ENCODE results near the gene VAMP5. TPM values are rescaled to one million over a fixed set of nuclear protein-coding genes. Genes with fewer than 3 reads are reported as not detected.

VAMP5 gene
- total RNA-seq, 1 donor from 2014 or later = 1.8 TPM

DNA sequence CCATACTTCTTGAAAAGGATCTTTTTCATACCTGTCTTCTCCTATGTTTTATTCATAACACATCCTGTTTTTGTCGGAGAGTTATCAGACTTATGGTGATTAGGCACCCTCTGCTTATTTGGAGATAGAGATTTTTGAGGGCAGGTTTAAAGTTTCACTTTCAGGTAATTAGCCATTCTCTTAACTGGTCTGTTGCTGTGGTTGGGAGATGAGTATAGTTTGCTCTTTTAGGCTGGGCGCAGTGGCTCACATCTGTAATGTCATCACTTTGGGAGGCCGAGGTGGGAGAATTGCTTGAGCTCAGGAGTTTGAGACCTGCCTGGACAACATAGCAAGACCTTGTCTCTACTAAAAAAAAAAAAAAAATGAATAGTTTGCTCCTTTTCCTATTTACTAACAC lies 58.5 kb downstream of the VAMP5 start:
- H3K27me3 Mint-ChIP-seq (ENCODE audit: low read depth) = no peaks in the 10 kb centered on the region
- DNase-seq (ENCODE audit: low spot score) = no peak
- H3K27ac Mint-ChIP-seq (ENCODE audit: unreplicated experiment) = no peak overlapping the region
- TF ChIP-seq, protein P1, sequence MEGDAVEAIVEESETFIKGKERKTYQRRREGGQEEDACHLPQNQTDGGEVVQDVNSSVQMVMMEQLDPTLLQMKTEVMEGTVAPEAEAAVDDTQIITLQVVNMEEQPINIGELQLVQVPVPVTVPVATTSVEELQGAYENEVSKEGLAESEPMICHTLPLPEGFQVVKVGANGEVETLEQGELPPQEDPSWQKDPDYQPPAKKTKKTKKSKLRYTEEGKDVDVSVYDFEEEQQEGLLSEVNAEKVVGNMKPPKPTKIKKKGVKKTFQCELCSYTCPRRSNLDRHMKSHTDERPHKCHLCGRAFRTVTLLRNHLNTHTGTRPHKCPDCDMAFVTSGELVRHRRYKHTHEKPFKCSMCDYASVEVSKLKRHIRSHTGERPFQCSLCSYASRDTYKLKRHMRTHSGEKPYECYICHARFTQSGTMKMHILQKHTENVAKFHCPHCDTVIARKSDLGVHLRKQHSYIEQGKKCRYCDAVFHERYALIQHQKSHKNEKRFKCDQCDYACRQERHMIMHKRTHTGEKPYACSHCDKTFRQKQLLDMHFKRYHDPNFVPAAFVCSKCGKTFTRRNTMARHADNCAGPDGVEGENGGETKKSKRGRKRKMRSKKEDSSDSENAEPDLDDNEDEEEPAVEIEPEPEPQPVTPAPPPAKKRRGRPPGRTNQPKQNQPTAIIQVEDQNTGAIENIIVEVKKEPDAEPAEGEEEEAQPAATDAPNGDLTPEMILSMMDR (IDR thresholded peaks at IDR 0.05) = no peak
- no peaks in the 10 kb centered on the region for H3K4me1 Mint-ChIP-seq (ENCODE audit: low read depth)
- H3K36me3 Mint-ChIP-seq (ENCODE audit: low read depth) = peaks cover 44% of the 10 kb centered on the region
- no peak overlapping the region for H3K4me3 Mint-ChIP-seq (ENCODE audit: unreplicated experiment)
- H3K9me3 Mint-ChIP-seq (ENCODE audit: low read depth) = no peaks in the 10 kb centered on the region

Other genes with a start within 250 kb of the VAMP5 start
- 35.6 to 40.3 TPM (median 36.3 TPM) in 3 replicates for gene RETSAT, start 229.9 kb upstream of the VAMP5 start, total RNA-seq
- gene ELMOD3, start 229.7 kb upstream of the VAMP5 start, total RNA-seq = 14.3 to 20.0 TPM (median 15.2 TPM) in 3 replicates
- 40.5 to 77.6 TPM (median 76.5 TPM) in 3 replicates for gene CAPG, start 174.1 kb upstream of the VAMP5 start, total RNA-seq
- 0.47 TPM in 1 of 3 replicates, not detected in the others for gene SH2D6, start 165.7 kb upstream of the VAMP5 start, total RNA-seq
- 119 to 155 TPM (median 144 TPM) in 3 replicates for gene MAT2A, start 45.3 kb upstream of the VAMP5 start, total RNA-seq
- 55.7 to 78.6 TPM (median 58.6 TPM) in 3 replicates for gene GGCX, start 22.9 kb upstream of the VAMP5 start, total RNA-seq
- 1.6 to 2.4 TPM (median 2.1 TPM) in 3 replicates for gene VAMP8, start 6.8 kb upstream of the VAMP5 start, total RNA-seq
- gene RNF181, start 11.3 kb downstream of the VAMP5 start, total RNA-seq = 76.3 to 93.9 TPM (median 89.4 TPM) in 3 replicates
- 17.1 to 19.9 TPM (median 17.9 TPM) in 3 replicates for gene TMEM150A, start 18.3 kb downstream of the VAMP5 start, total RNA-seq
- gene C2orf68, start 27.6 kb downstream of the VAMP5 start, total RNA-seq = 19.4 to 33.9 TPM (median 21.3 TPM) in 3 replicates
- 34.7 to 40.4 TPM (median 35.1 TPM) in 3 replicates for gene USP39, start 31.8 kb downstream of the VAMP5 start, total RNA-seq
- not detected in 3 replicates for gene SFTPB, start 83.8 kb downstream of the VAMP5 start, total RNA-seq
- not detected in 3 replicates for gene GNLY, start 109.9 kb downstream of the VAMP5 start, total RNA-seq
- gene ATOH8, start 169.6 kb downstream of the VAMP5 start, total RNA-seq = 2.2 to 10.3 TPM (median 2.7 TPM) in 3 replicates

All from chondrocyte (in vitro differentiated cells).